Cortex of kidney (tissue), 1 donor: ENCODE data around the gene PRAC1.
"Not testable (repeated sequence)": the region's sequence is repeated elsewhere in the genome, so short reads cannot be mapped to it uniquely, and the experiment has no call there.

ENCODE experiments used
- DNase-seq: peaks from one replicate; lab custom pipeline; 2025; lab: John Stamatoyannopoulos, UW

PRAC1 gene

DNA sequence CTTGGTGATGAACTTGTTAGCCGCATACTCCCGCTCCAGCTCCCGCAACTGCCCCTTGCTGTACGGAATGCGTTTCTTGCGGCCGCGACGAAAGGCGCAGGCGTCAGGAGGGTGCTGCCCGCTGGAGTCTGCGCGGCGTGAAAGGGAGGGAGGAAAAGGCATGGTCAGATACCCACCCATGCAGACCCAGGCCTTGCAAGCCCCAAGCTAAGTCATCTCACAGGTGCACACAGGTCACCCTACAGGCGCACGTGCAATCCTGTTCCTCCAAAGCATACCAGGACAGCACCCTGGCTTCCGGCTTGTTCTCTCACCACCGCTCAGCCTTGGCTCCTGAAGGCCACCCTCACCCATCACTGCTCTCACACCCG lies 4.6 kb upstream of the PRAC1 start:
- no peak for DNase-seq

DNA sequence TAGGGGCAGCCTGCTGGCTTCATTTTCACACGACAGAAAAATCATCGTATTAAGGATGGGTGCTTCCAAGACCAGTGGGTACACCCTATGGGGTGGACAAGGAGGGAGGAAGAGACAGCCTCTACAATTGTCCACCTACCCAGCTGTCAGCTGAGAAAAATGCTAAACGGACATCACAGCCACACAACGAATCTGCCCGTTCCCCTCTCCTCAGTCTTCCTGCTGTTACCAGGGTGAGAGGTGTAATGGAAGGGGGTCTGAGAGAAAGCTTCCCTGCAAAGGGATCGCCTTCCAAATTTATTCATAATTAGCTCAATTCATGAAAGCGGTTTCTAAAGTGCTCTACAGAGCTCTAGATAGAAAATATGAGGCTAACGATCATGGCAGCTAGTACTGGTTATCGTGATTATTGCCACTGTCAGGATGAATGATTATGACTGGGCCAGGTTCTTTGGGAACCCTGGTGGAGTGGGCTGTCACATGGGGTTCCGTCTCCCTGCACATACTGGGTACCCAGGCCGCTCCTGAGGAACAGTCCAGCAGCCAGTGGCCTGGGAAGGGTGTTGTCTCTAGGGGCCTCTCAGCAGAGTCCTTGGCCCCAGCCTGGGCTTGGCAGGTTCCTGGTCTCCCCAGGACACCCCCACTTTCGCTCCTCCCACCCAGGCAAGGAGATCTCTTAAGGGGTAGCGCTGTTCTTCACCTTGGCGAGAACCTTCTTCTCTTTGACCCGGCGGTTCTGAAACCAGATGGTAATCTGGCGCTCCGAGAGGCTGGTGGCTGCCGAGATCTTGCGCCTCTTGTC lies 4.0 kb upstream of the PRAC1 start:
- DNase-seq, result no peak

DNA sequence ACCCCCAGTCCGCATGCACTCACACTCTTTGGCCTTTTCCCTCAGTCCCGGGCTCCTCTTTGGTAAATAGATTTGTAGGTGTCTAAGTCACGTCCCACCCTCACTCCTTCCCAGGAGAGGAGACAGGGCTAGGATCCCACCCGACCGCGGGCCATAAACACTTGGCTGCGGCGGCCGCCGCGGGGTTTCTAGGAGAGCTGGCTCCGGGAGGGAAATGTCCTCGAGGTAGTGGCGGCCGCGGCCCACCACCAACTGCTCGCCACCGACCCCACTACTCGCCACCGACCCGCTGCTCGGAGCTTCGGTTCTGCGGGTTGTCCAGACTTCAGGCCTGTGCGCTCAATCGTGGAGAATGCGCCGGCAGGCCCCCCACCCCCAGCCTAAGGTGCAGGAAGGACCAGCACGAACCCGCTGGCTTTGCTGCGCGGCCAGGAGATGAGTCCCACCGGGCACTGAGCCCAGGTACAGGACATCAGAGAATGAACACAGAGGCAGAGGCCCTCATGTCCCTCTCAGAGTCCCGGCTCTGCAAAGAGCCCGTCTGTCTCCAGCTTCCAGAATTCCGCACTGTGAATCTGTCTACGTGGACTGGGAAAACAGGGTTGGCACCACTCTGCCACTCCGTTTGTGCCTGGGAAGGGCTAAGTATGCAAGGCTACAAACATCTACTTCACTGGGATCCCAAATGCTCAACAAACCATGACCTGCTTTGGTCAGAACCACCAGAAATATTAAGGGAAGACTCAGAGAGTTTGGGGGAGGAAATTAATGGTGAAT lies 3.2 kb upstream of the PRAC1 start:
- no peak for DNase-seq

DNA sequence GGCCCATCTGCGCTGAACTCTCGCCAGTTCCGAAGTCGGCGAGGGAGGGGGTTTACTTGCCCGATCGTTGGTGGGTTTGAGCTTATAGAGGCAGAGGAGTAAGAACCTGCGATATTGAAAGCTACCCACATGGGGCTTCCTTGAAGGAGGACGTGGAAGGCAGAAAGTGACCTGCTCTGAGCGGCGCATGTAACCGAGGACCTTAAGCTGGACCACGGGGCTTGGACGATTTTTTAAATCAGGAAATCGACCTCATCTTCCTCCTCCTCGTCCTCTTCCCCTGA lies 2.6 kb upstream of the PRAC1 start:
- no peak for DNase-seq

DNA sequence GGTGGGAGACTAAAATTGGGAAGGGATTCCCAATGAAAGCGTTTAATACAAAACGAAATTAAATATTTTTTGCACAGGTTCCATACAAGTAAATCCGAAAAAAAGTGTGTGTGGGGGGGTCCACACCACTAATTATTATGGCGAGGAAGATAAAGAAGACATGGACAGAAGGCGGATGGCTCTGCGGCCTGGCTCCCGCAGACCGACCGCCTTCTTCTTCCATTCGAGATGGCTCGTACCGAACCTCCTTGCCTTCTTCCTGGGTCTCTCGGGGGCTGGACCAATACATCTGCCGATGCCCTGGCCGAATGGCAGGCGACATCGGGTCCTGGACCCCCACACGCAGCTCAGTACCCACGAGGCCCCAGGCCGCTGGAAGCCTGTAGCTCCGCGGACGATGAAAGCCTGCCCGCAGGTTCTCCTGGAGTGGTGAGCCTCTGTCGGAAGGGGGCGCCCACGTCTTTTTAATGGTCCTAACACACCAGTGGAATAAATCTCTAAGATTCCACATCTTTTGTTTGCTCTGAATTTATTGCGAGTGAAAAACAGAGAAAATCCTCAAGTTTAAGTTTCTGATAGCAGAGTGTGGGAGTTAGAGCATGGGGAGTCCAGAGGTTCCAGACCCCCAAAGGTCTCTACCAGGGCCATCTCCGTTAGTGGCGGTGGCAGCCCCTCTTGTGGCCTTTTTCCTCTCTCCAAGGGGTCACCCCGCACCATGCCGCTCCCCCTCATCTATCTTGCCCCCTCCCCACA lies 2.1 kb upstream of the PRAC1 start:
- no peak for DNase-seq

GRCh38 chr17:48723423-48724250 lies 1.3 kb upstream of the PRAC1 start:
- no peak for DNase-seq

DNA sequence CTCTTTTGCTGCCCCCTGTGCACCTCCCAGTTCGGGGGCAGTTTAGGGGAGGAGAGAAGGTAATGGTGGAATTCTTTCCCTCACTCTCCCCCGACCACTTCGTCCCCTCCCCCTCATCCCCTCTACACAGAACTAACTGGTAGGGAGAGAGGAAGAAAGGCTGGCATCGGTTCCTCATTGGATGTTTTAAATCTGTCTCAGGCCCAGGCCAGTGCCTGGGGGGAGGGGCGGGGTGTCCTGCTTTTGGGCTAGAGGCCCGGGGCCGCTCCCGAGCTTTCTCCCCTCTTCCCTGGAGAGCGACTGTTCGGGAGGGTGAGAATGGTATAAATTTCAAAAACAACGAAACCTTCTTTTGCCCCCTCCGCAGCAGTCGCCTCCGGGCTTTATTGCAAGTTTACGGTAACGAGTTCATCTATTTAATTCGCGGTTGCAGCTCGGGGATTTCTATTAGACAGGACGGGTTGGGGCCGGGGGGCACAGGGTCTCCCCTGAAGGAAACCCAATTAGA lies 651 bp upstream of the PRAC1 start, which contains the start of gene PRAC2:
TSS of gene PRAC2 (plus strand) at position 271 of the 508 bp plus-strand sequence. CDS start 1,226 bp downstream, outside the sequence.
- no peak for DNase-seq

DNA sequence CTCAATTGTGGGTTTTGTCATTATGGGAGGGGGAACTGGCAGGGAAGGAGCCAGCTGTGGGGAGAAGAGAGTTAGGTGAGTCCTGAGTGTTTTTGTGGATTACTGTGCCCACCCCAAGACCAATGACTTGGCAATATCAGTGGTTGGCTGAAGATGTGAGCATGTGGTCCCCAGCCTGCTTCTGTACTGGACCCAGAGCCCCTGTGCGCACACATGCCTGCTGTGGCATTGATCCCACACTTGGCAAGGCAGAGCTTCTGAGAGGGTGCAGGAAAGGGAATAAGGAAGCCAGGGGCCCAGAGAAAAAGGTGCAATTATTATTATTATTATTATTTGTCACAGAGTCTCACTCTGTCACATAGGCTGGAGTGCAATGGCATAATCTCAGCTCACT lies 1.3 kb downstream of the PRAC1 start:
- no peak for DNase-seq

- DNase-seq, result no peak
These were observed 1.9 kb downstream of the PRAC1 start for GRCh38 chr17:48720266-48721008.

GRCh38 chr17:48719642-48720265 lies 2.6 kb downstream of the PRAC1 start:
- no peak for DNase-seq

- DNase-seq, result no peak
These were observed 3.3 kb downstream of the PRAC1 start for GRCh38 chr17:48718761-48719641.

- no peak for DNase-seq
These were observed 4.0 kb downstream of the PRAC1 start for GRCh38 chr17:48718227-48718760.

GRCh38 chr17:48717367-48718226 lies 4.7 kb downstream of the PRAC1 start:
- DNase-seq, result no peak

DNA sequence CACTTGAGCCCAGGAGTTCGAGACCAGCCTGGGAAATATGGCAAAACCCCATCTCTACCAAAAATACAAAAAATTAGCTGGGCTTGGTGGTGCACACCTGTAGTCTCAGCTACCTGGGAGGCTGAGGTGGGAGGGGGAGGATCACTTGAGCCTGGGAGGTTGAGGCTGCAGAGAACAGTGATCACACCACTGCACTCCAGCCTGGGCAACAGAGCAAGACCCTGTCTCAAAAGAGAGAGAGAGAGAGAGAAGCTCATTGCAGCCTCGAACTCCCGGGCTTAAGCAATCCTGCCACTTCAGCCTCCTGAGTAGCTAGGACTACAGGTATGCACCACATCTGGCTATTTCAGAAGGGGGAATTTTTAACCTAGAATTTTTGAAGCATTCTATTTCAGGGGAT lies 5.8 kb downstream of the PRAC1 start:
- DNase-seq, result not testable (repeated sequence)

GRCh38 chr17:48715496-48716399 lies 6.6 kb downstream of the PRAC1 start:
- DNase-seq, result no peak

DNA sequence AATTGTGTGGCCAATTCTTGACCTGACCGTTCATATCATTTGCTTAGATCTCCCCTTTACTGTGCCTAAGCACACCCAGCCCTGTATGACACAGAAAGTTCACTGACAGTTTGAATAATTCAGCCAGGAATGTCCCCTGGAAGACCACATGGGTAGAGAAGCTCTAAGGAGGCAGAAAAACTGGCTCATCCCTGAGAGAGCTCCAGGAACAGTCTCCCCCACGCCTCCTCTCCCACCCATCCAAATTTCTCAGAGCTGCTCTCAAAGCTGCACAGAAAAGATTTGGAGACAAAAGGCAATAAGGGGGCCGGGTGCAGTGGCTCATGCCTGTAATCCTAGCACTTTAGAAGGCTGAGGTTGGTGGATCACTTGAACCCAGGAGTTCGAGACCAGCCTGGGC lies 11.2 kb downstream of the PRAC1 start:
- no peak for DNase-seq
